ENCODE measurements around the gene SGTA.

The SGTA gene

DNA sequence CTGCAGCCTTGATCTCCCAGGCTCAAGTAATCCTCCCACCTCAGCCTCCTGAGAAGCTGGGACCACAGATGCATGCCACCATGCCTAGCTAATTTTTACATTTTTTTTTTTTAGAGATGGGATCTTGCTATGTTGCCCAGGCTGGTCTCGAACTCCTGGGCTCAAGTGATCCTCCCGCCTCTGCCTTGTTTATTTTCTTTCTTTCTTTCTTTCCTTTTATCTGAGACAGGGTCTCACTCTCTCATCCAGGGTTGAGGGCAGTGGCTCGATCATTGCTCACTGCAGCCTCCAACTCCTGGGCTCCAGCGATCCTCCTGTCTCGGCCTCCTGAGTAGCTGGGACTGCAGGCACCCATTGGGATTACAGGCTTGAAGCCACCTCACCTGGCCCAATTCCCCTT is 76.8 kb downstream of the SGTA start:
- DNase-seq (ENCODE audit: low spot score), result no peak

Data from AG08396 (cell line).